PFSK-1 (cell line): ENCODE results near the gene CLCN4.

Experiments used
- POLR2AphosphoS5 ChIP-seq: IDR thresholded peaks from 2 replicates; pipeline ENCODE4 v1.6.1; 2012; ENCODE audit warnings: low read depth, mild to moderate bottlenecking, control low read depth, low read length, moderate library complexity
- SIN3A ChIP-seq: IDR thresholded peaks from 2 replicates; pipeline ENCODE4 v1.6.1; 2012; ENCODE audit warnings: mild to moderate bottlenecking, low read length, moderate library complexity, borderline replicate concordance; ENCODE audit not compliant: insufficient read depth
- TAF1 ChIP-seq: IDR thresholded peaks from 2 replicates; pipeline ENCODE4 v1.6.1; 2012; ENCODE audit warnings: low read length, control low read depth, borderline replicate concordance; ENCODE audit not compliant: insufficient read depth

DNA sequence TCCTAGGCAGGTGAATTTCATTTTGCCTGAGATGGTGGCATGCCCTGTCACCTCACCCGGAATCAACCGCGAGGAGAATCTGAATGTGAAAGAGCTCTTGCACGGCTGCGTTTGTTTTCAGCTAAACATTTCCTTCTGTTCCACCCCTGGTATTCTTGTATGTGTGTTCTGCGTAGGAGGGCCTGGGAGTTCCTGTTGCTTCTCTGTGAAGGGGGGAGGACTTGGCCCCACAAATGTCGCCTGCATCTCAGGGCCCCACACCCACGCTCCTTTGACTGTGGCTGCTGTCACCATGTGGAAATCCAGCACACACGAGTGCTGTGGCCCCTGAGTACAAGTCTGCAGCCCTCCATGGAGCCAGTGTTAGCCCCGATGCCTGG is 45.8 kb upstream of the CLCN4 start:
- TF ChIP-seq POLR2AphosphoS5 (no peak), TAF1 (no peak), SIN3A (no peak)
